IPS-11a (cell line): ENCODE results near the gene HBB.

ENCODE experiments used
- H3K4me3 ChIP-seq: one replicate; pipeline ENCODE4 v1.5.1; 2013; ENCODE audit warnings: low read depth, low read length, control low read depth

Gene HBB

GRCh38 chr11:5228124-5228523 is 1.3 kb upstream of the HBB start:
- no peak overlapping the region for H3K4me3 ChIP-seq

GRCh38 chr11:5227681-5228080 is 810 bp upstream of the HBB start:
- H3K4me3 ChIP-seq = no peak overlapping the region

- H3K4me3 ChIP-seq = no peak overlapping the region
Measured at GRCh38 chr11:5225480-5225871, 1.4 kb downstream of the HBB start.

GRCh38 chr11:5224538-5225479 is 2.1 kb downstream of the HBB start:
- no peak overlapping the region for H3K4me3 ChIP-seq

- H3K4me3 ChIP-seq = no peak overlapping the region
Measured at GRCh38 chr11:5223686-5224085, 3.2 kb downstream of the HBB start.

- H3K4me3 ChIP-seq = no peak overlapping the region
Measured at GRCh38 chr11:5223146-5223545, 3.7 kb downstream of the HBB start.

- no peak overlapping the region for H3K4me3 ChIP-seq
Measured at GRCh38 chr11:5210376-5210885, 16.4 kb downstream of the HBB start.

- no peak overlapping the region for H3K4me3 ChIP-seq
Measured at GRCh38 chr11:5204787-5205186, 22.1 kb downstream of the HBB start.

- H3K4me3 ChIP-seq = no peak overlapping the region
Measured at GRCh38 chr11:5203366-5203765, 23.5 kb downstream of the HBB start.

- H3K4me3 ChIP-seq = no peak within 1 kb of the TSS
Measured at GRCh38 chr11:5200582-5200981, 26.3 kb downstream of the HBB start, which contains the start of gene OR51V1. Gene OR51V1, minus strand, starts transcription at chr11:5200682. Its CDS starts 0 bp downstream, at chr11:5200682.

GRCh38 chr11:5198285-5198684 is 28.6 kb downstream of the HBB start:
- H3K4me3 ChIP-seq = no peak overlapping the region

- H3K4me3 ChIP-seq = no peak overlapping the region
Measured at GRCh38 chr11:5197536-5197935, 29.3 kb downstream of the HBB start.

- H3K4me3 ChIP-seq = no peak overlapping the region
Measured at GRCh38 chr11:5196731-5197130, 30.1 kb downstream of the HBB start.

- H3K4me3 ChIP-seq = no peak overlapping the region
Measured at GRCh38 chr11:5196067-5196466, 30.8 kb downstream of the HBB start.

GRCh38 chr11:5192738-5193137 is 34.1 kb downstream of the HBB start:
- no peak overlapping the region for H3K4me3 ChIP-seq

- H3K4me3 ChIP-seq = no peak overlapping the region
Measured at GRCh38 chr11:5188201-5188600, 38.7 kb downstream of the HBB start.

GRCh38 chr11:5178046-5178837 is 48.6 kb downstream of the HBB start:
- no peak overlapping the region for H3K4me3 ChIP-seq
